ENCODE data around the gene SPP2. TPM values are rescaled to one million over a fixed set of nuclear protein-coding genes. Genes with fewer than 3 reads are reported as not detected.

SPP2 gene
- total and polyA plus RNA-seq, 4 donors: 0.22 to 0.51 (median 0.44) TPM; not detected in 1

- Histone ChIP-seq H3K4me3 (ENCODE audit: low read depth, low read length) (no peak overlapping the region), H3K27ac (ENCODE audit: low read depth, low read length) (no peak overlapping the region), H3K4me1 (ENCODE audit: control insufficient read depth, insufficient read depth, low read length) (no peaks in the 10 kb centered on the region), H3K36me3 (ENCODE audit: control insufficient read depth, insufficient read depth, low read length) (no peaks in the 10 kb centered on the region), H3K9me3 (ENCODE audit: control insufficient read depth, insufficient read depth, low read length) (peaks cover 11% of the 10 kb centered on the region), H3K27me3 (ENCODE audit: control insufficient read depth, insufficient read depth, low read length) (no peaks in the 10 kb centered on the region)
- WGBS (ENCODE audit: insufficient coverage): 83% methylated on average over 2 of the region's 3 CpGs
- DNase-seq (ENCODE audit: low read depth in 4 of 6, low spot score in 6 of 6): no peak
These were observed 17.3 kb upstream of the SPP2 start for GRCh38 chr2:234033174-234033573.

GRCh38 chr2:234033885-234034284 is 16.6 kb upstream of the SPP2 start:
- Histone ChIP-seq H3K27ac (ENCODE audit: low read depth, low read length) (no peak overlapping the region), H3K9me3 (ENCODE audit: control insufficient read depth, insufficient read depth, low read length) (peaks cover 11% of the 10 kb centered on the region), H3K36me3 (ENCODE audit: control insufficient read depth, insufficient read depth, low read length) (no peaks in the 10 kb centered on the region), H3K4me1 (ENCODE audit: control insufficient read depth, insufficient read depth, low read length) (no peaks in the 10 kb centered on the region), H3K27me3 (ENCODE audit: control insufficient read depth, insufficient read depth, low read length) (no peaks in the 10 kb centered on the region), H3K4me3 (ENCODE audit: low read depth, low read length) (no peak overlapping the region)
- no CpG with 5 or more reads among the region's 2 CpGs for WGBS (ENCODE audit: insufficient coverage)
- no peak for DNase-seq (ENCODE audit: low read depth in 4 of 6, low spot score in 6 of 6)

GRCh38 chr2:234038076-234038802 is 12.3 kb upstream of the SPP2 start:
- Histone ChIP-seq H3K4me1 (ENCODE audit: control insufficient read depth, insufficient read depth, low read length) (no peaks in the 10 kb centered on the region), H3K36me3 (ENCODE audit: control insufficient read depth, insufficient read depth, low read length) (no peaks in the 10 kb centered on the region), H3K27me3 (ENCODE audit: control insufficient read depth, insufficient read depth, low read length) (no peaks in the 10 kb centered on the region), H3K4me3 (ENCODE audit: low read depth, low read length) (no peak overlapping the region), H3K9me3 (ENCODE audit: control insufficient read depth, insufficient read depth, low read length) (peaks cover 7% of the 10 kb centered on the region), H3K27ac (ENCODE audit: low read depth, low read length) (no peak overlapping the region)
- DNase-seq (ENCODE audit: low read depth in 4 of 6, low spot score in 6 of 6): no peak
- 86% methylated on average over 1 of the region's 2 CpGs for WGBS (ENCODE audit: insufficient coverage)

GRCh38 chr2:234044157-234044556 is 6.3 kb upstream of the SPP2 start:
- no peak for DNase-seq (ENCODE audit: low read depth in 4 of 6, low spot score in 6 of 6)
- Histone ChIP-seq H3K27ac (ENCODE audit: low read depth, low read length) (no peak overlapping the region), H3K27me3 (ENCODE audit: control insufficient read depth, insufficient read depth, low read length) (no peaks in the 10 kb centered on the region), H3K36me3 (ENCODE audit: control insufficient read depth, insufficient read depth, low read length) (no peaks in the 10 kb centered on the region), H3K4me1 (ENCODE audit: control insufficient read depth, insufficient read depth, low read length) (no peaks in the 10 kb centered on the region), H3K4me3 (ENCODE audit: low read depth, low read length) (no peak overlapping the region), H3K9me3 (ENCODE audit: control insufficient read depth, insufficient read depth, low read length) (no peaks in the 10 kb centered on the region)
- WGBS (ENCODE audit: insufficient coverage): no CpG with 5 or more reads among the region's 1 CpG

- H3K4me3 ChIP-seq (ENCODE audit: low read depth, low read length): no peak overlapping the region
- peak in 4 of 6 donors; percentile 21 to 96 (median 48) for DNase-seq (ENCODE audit: low read depth in 4 of 6, low spot score in 6 of 6)
- no peaks in the 10 kb centered on the region for H3K4me1 ChIP-seq (ENCODE audit: control insufficient read depth, insufficient read depth, low read length)
- no CpG with 5 or more reads among the region's 3 CpGs for WGBS (ENCODE audit: insufficient coverage)
- H3K36me3 ChIP-seq (ENCODE audit: control insufficient read depth, insufficient read depth, low read length): no peaks in the 10 kb centered on the region
- H3K27me3 ChIP-seq (ENCODE audit: control insufficient read depth, insufficient read depth, low read length): no peaks in the 10 kb centered on the region
- no peak overlapping the region for H3K27ac ChIP-seq (ENCODE audit: low read depth, low read length)
- no peaks in the 10 kb centered on the region for H3K9me3 ChIP-seq (ENCODE audit: control insufficient read depth, insufficient read depth, low read length)
These were observed 4.0 kb upstream of the SPP2 start for GRCh38 chr2:234046521-234046920.

GRCh38 chr2:234047361-234047760 is 3.1 kb upstream of the SPP2 start:
- no peaks in the 10 kb centered on the region for H3K36me3 ChIP-seq (ENCODE audit: control insufficient read depth, insufficient read depth, low read length)
- no peaks in the 10 kb centered on the region for H3K9me3 ChIP-seq (ENCODE audit: control insufficient read depth, insufficient read depth, low read length)
- H3K27ac ChIP-seq (ENCODE audit: low read depth, low read length): no peak overlapping the region
- H3K4me1 ChIP-seq (ENCODE audit: control insufficient read depth, insufficient read depth, low read length): no peaks in the 10 kb centered on the region
- no peak overlapping the region for H3K4me3 ChIP-seq (ENCODE audit: low read depth, low read length)
- DNase-seq (ENCODE audit: low read depth in 4 of 6, low spot score in 6 of 6): no peak
- no peaks in the 10 kb centered on the region for H3K27me3 ChIP-seq (ENCODE audit: control insufficient read depth, insufficient read depth, low read length)

GRCh38 chr2:234048049-234048448 is 2.5 kb upstream of the SPP2 start:
- Histone ChIP-seq H3K4me1 (ENCODE audit: control insufficient read depth, insufficient read depth, low read length) (no peaks in the 10 kb centered on the region), H3K27me3 (ENCODE audit: control insufficient read depth, insufficient read depth, low read length) (no peaks in the 10 kb centered on the region), H3K36me3 (ENCODE audit: control insufficient read depth, insufficient read depth, low read length) (no peaks in the 10 kb centered on the region), H3K4me3 (ENCODE audit: low read depth, low read length) (no peak overlapping the region), H3K9me3 (ENCODE audit: control insufficient read depth, insufficient read depth, low read length) (no peaks in the 10 kb centered on the region), H3K27ac (ENCODE audit: low read depth, low read length) (no peak overlapping the region)
- DNase-seq (ENCODE audit: low read depth in 4 of 6, low spot score in 6 of 6): no peak
- no CpG with 5 or more reads among the region's 4 CpGs for WGBS (ENCODE audit: insufficient coverage)

GRCh38 chr2:234051374-234052070 is 1.0 kb downstream of the SPP2 start:
- Histone ChIP-seq H3K27me3 (ENCODE audit: control insufficient read depth, insufficient read depth, low read length) (no peaks in the 10 kb centered on the region), H3K9me3 (ENCODE audit: control insufficient read depth, insufficient read depth, low read length) (no peaks in the 10 kb centered on the region), H3K27ac (ENCODE audit: low read depth, low read length) (no peak overlapping the region), H3K4me3 (ENCODE audit: low read depth, low read length) (no peak overlapping the region), H3K4me1 (ENCODE audit: control insufficient read depth, insufficient read depth, low read length) (no peaks in the 10 kb centered on the region), H3K36me3 (ENCODE audit: control insufficient read depth, insufficient read depth, low read length) (no peaks in the 10 kb centered on the region)
- DNase-seq (ENCODE audit: low read depth in 4 of 6, low spot score in 6 of 6): no peak
- WGBS (ENCODE audit: insufficient coverage): 60% methylated on average over 1 of the region's 4 CpGs

GRCh38 chr2:234058881-234059280 is 8.4 kb downstream of the SPP2 start:
- H3K9me3 ChIP-seq (ENCODE audit: control insufficient read depth, insufficient read depth, low read length): no peaks in the 10 kb centered on the region
- no peaks in the 10 kb centered on the region for H3K27me3 ChIP-seq (ENCODE audit: control insufficient read depth, insufficient read depth, low read length)
- 93% methylated on average over 2 of the region's 4 CpGs for WGBS (ENCODE audit: insufficient coverage)
- H3K36me3 ChIP-seq (ENCODE audit: control insufficient read depth, insufficient read depth, low read length): no peaks in the 10 kb centered on the region
- DNase-seq (ENCODE audit: low read depth in 4 of 6, low spot score in 6 of 6): no peak
- H3K4me1 ChIP-seq (ENCODE audit: control insufficient read depth, insufficient read depth, low read length): no peaks in the 10 kb centered on the region
- H3K4me3 ChIP-seq (ENCODE audit: low read depth, low read length): no peak overlapping the region
- no peak overlapping the region for H3K27ac ChIP-seq (ENCODE audit: low read depth, low read length)

GRCh38 chr2:234060236-234060635 is 9.7 kb downstream of the SPP2 start:
- 74% methylated on average over 7 of the region's 8 CpGs for WGBS (ENCODE audit: insufficient coverage)
- Histone ChIP-seq H3K4me1 (ENCODE audit: control insufficient read depth, insufficient read depth, low read length) (no peaks in the 10 kb centered on the region), H3K36me3 (ENCODE audit: control insufficient read depth, insufficient read depth, low read length) (no peaks in the 10 kb centered on the region), H3K27me3 (ENCODE audit: control insufficient read depth, insufficient read depth, low read length) (no peaks in the 10 kb centered on the region), H3K27ac (ENCODE audit: low read depth, low read length) (no peak overlapping the region), H3K4me3 (ENCODE audit: low read depth, low read length) (no peak overlapping the region), H3K9me3 (ENCODE audit: control insufficient read depth, insufficient read depth, low read length) (no peaks in the 10 kb centered on the region)
- no peak for DNase-seq (ENCODE audit: low read depth in 4 of 6, low spot score in 6 of 6)

Measured in spinal cord (tissue), 10 donors.